ENCODE measurements around the gene SLC29A2.

SLC29A2 gene

GRCh38 chr11:66318600-66318970 is 53.0 kb downstream of the SLC29A2 start:
- H3K27ac ChIP-seq: peak overlapping the region; percentile 49
- H3K4me3 ChIP-seq (ENCODE audit: low read depth, low read length): no peak overlapping the region
- no peak for TF ChIP-seq CTCF (IDR thresholded peaks at IDR 0.05; ENCODE audit: low read depth, low read length)
- H3K9me3 ChIP-seq (ENCODE audit: severe bottlenecking): peaks cover 3% of the 10 kb centered on the region
- H3K27me3 ChIP-seq (ENCODE audit: insufficient read depth, low read depth, severe bottlenecking): no peaks in the 10 kb centered on the region
- no peaks in the 10 kb centered on the region for H3K36me3 ChIP-seq
- no peak for DNase-seq

GRCh38 chr11:66317723-66318599 is 53.6 kb downstream of the SLC29A2 start:
- peak overlapping the region; percentile 49 for H3K27ac ChIP-seq
- DNase-seq: peak; percentile 57
- H3K27me3 ChIP-seq (ENCODE audit: insufficient read depth, low read depth, severe bottlenecking): no peaks in the 10 kb centered on the region
- no peak overlapping the region for H3K4me3 ChIP-seq (ENCODE audit: low read depth, low read length)
- peaks cover 3% of the 10 kb centered on the region for H3K9me3 ChIP-seq (ENCODE audit: severe bottlenecking)
- TF ChIP-seq CTCF (IDR thresholded peaks at IDR 0.05; ENCODE audit: low read depth, low read length): no peak
- no peaks in the 10 kb centered on the region for H3K36me3 ChIP-seq

- DNase-seq: no peak
- H3K9me3 ChIP-seq (ENCODE audit: severe bottlenecking): peaks cover 3% of the 10 kb centered on the region
- peak overlapping the region; percentile 49 for H3K27ac ChIP-seq
- no peak overlapping the region for H3K4me3 ChIP-seq (ENCODE audit: low read depth, low read length)
- no peak for TF ChIP-seq CTCF (IDR thresholded peaks at IDR 0.05; ENCODE audit: low read depth, low read length)
- H3K27me3 ChIP-seq (ENCODE audit: insufficient read depth, low read depth, severe bottlenecking): no peaks in the 10 kb centered on the region
- H3K36me3 ChIP-seq: no peaks in the 10 kb centered on the region
Measured at GRCh38 chr11:66317322-66317722, 54.2 kb downstream of the SLC29A2 start.

- Histone ChIP-seq H3K4me3 (ENCODE audit: low read depth, low read length) (no peak within 1 kb of the TSS), H3K27ac (peak within 1 kb of the TSS; percentile 49), H3K36me3 (no peaks in the 10 kb centered on the region), H3K9me3 (ENCODE audit: severe bottlenecking) (peaks cover 3% of the 10 kb centered on the region), H3K27me3 (ENCODE audit: insufficient read depth, low read depth, severe bottlenecking) (no peaks in the 10 kb centered on the region)
- no peak for TF ChIP-seq CTCF (IDR thresholded peaks at IDR 0.05; ENCODE audit: low read depth, low read length)
- DNase-seq: no peak
Measured at GRCh38 chr11:66316849-66317251, 54.7 kb downstream of the SLC29A2 start, which contains the start of gene CD248. Gene CD248, minus strand, starts transcription at chr11:66317044. Its CDS starts 17 bp downstream, at chr11:66317027.

- Histone ChIP-seq H3K36me3 (no peaks in the 10 kb centered on the region), H3K9me3 (ENCODE audit: severe bottlenecking) (peaks cover 3% of the 10 kb centered on the region), H3K4me3 (ENCODE audit: low read depth, low read length) (no peak overlapping the region), H3K27ac (no peak overlapping the region), H3K27me3 (ENCODE audit: insufficient read depth, low read depth, severe bottlenecking) (no peaks in the 10 kb centered on the region)
- no peak for DNase-seq
- no peak for TF ChIP-seq CTCF (IDR thresholded peaks at IDR 0.05; ENCODE audit: low read depth, low read length)
Measured at GRCh38 chr11:66315921-66316811, 55.4 kb downstream of the SLC29A2 start.
